IMR-90 (cell line): ENCODE measurements around the gene UFC1. TPM values are rescaled to one million over a fixed set of nuclear protein-coding genes. Genes with fewer than 3 reads are reported as not detected.

Experiments used
- ATAC-seq: fragments of 200-7000 bp; cut with Tn5 transposase; 2 replicates; pipeline ENCODE4 v1.9.1; 2020; ENCODE audit warnings: low read depth, mild to moderate bottlenecking, moderate library complexity
- BruUV-seq: library from RNA; stranded (reverse); fragments of 400-500 nt; replicated peaks from 2 replicates; lab custom pipeline; 2021; lab: Mats Ljungman, UMichigan
- CTCF ChIA-PET: fragments of 300-600 bp; formaldehyde crosslinking; extraction: SDS; loops from one replicate; lab custom pipeline; 2021; ENCODE audit warnings: antibody characterized with exemption; lab: Yijun Ruan, JAX
- POLR2A ChIA-PET: fragments of 300-600 bp; sonication (Branson Sonifier 250); formaldehyde crosslinking; loops from one replicate; lab custom pipeline; 2022; ENCODE audit warnings: antibody characterized with exemption; ENCODE audit not compliant: unreplicated experiment; lab: Charles Lee
- DNase-seq: peaks from one replicate; pipeline ENCODE4 v3.0.0; 2013
- H2AFZ ChIP-seq: replicated peaks from 2 replicates; pipeline ENCODE3; 2013; ENCODE audit warnings: low read length, mild to moderate bottlenecking; ENCODE audit not compliant: poor library complexity
- H2AK5ac ChIP-seq: 2 replicates; pipeline ENCODE4 v1.6.1; 2013; ENCODE audit warnings: low read depth, low read length, inconsistent platforms
- H2AK9ac ChIP-seq: replicated peaks from 2 replicates; pipeline ENCODE3; 2013; ENCODE audit warnings: mild to moderate bottlenecking, low read depth, low read length, moderate library complexity; ENCODE audit not compliant: poor library complexity
- H2BK120ac ChIP-seq: 2 replicates; pipeline ENCODE4 v1.6.1; 2013; ENCODE audit warnings: low read depth, low read length, inconsistent platforms
- H2BK15ac ChIP-seq: 3 replicates; pipeline ENCODE4 v1.6.1; 2013; ENCODE audit warnings: low read depth, low read length, inconsistent platforms
- H2BK20ac ChIP-seq: 2 replicates; pipeline ENCODE4 v1.6.1; 2013; ENCODE audit warnings: low read depth, mild to moderate bottlenecking, inconsistent platforms, low read length, moderate library complexity
- H2BK5ac ChIP-seq: 2 replicates; pipeline ENCODE4 v1.6.1; 2013; ENCODE audit warnings: mild to moderate bottlenecking, low read depth, low read length, inconsistent platforms; ENCODE audit not compliant: poor library complexity, severe bottlenecking
- H3K14ac ChIP-seq: replicated peaks from 2 replicates; pipeline ENCODE4 v1.6.1; 2013; ENCODE audit warnings: low read depth, low read length, inconsistent platforms
- H3K18ac ChIP-seq: 2 replicates; pipeline ENCODE4 v1.6.1; 2013; ENCODE audit warnings: low read depth, low read length, control low read depth
- H3K23ac ChIP-seq: 2 replicates; pipeline ENCODE4 v1.6.1; 2013; ENCODE audit warnings: low read depth, low read length, inconsistent platforms
- H3K27ac ChIP-seq: 2 replicates; pipeline ENCODE4 v1.5.1; 2013; ENCODE audit warnings: mild to moderate bottlenecking, control low read depth, low read length; ENCODE audit not compliant: insufficient read depth
- H3K27me3 ChIP-seq: 2 replicates; pipeline ENCODE4 v1.6.1; 2013; ENCODE audit warnings: low read length; ENCODE audit not compliant: control insufficient read depth, insufficient read depth
- H3K36me3 ChIP-seq: 2 replicates; pipeline ENCODE4 v1.6.1; 2013; ENCODE audit warnings: low read length, mixed read lengths; ENCODE audit not compliant: control insufficient read depth, insufficient read depth
- H3K4ac ChIP-seq: 2 replicates; pipeline ENCODE4 v1.6.1; 2013; ENCODE audit warnings: low read depth, low read length, inconsistent platforms
- H3K4me1 ChIP-seq: 2 replicates; pipeline ENCODE4 v1.6.1; 2013; ENCODE audit warnings: low read length, mixed read lengths; ENCODE audit not compliant: control insufficient read depth, insufficient read depth
- H3K4me2 ChIP-seq: 2 replicates; pipeline ENCODE4 v1.6.1; 2013; ENCODE audit warnings: low read depth, mild to moderate bottlenecking, control low read depth, low read length, moderate library complexity
- H3K4me3 ChIP-seq: 2 replicates; pipeline ENCODE4 v1.5.1; 2013; ENCODE audit warnings: low read depth, mild to moderate bottlenecking, control low read depth, low read length, moderate library complexity; ENCODE audit not compliant: insufficient read depth
- H3K56ac ChIP-seq: 2 replicates; pipeline ENCODE4 v1.6.1; 2013; ENCODE audit warnings: low read length, inconsistent platforms; ENCODE audit not compliant: insufficient read depth; ENCODE audit errors: extremely low read depth
- H3K79me1 ChIP-seq, 2 experiments: 2 replicates each; pipeline ENCODE4 v1.6.1; 2013; ENCODE audit warnings: low read length in 2 of 2, inconsistent platforms in 1 of 2, low read depth in 1 of 2
- H3K9ac ChIP-seq: 2 replicates; pipeline ENCODE4 v1.6.1; 2013; ENCODE audit warnings: low read depth, low read length, control low read depth
- H3K9me1 ChIP-seq: 2 replicates; pipeline ENCODE4 v1.6.1; 2013; ENCODE audit warnings: low read length, inconsistent platforms; ENCODE audit not compliant: insufficient read depth
- H3K9me3 ChIP-seq: 2 replicates; pipeline ENCODE4 v1.6.1; 2013; ENCODE audit warnings: low read length; ENCODE audit not compliant: control insufficient read depth, insufficient read depth
- H4K20me1 ChIP-seq: 2 replicates; pipeline ENCODE4 v1.6.1; 2013; ENCODE audit warnings: low read length, inconsistent platforms; ENCODE audit not compliant: insufficient read depth
- H4K5ac ChIP-seq: 2 replicates; pipeline ENCODE4 v1.6.1; 2013; ENCODE audit warnings: mild to moderate bottlenecking, low read depth, low read length, control low read depth
- H4K8ac ChIP-seq, 2 experiments: 2 replicates each; pipeline ENCODE4 v1.6.1; 2013; ENCODE audit warnings: low read depth in 2 of 2, low read length in 2 of 2, control low read depth in 1 of 2, inconsistent platforms in 1 of 2
- H4K91ac ChIP-seq: 2 replicates; pipeline ENCODE4 v1.6.1; 2013; ENCODE audit warnings: low read depth, low read length, inconsistent platforms; ENCODE audit not compliant: insufficient read depth
- BHLHE40 ChIP-seq: fragments of 150-350 bp; IDR thresholded peaks from 2 replicates; pipeline ENCODE4 v1.6.1; 2016; ENCODE audit warnings: mild to moderate bottlenecking, low read depth, low read length
- CEBPB ChIP-seq: IDR thresholded peaks from 2 replicates; pipeline ENCODE4 v1.6.1; 2012; ENCODE audit warnings: low read depth, low read length, improper control_type of control experiment
- CHD1 ChIP-seq: IDR thresholded peaks from 2 replicates; pipeline ENCODE4 v1.6.1; 2012; ENCODE audit warnings: low read depth, low read length, improper control_type of control experiment
- CTCF ChIP-seq: conservative IDR thresholded peaks from 2 replicates; pipeline ENCODE4 v1.5.1; 2012; ENCODE audit warnings: mild to moderate bottlenecking, low read depth, low read length, improper control_type of control experiment
- FOS ChIP-seq: fragments of 150-350 bp; IDR thresholded peaks from 2 replicates; pipeline ENCODE4 v1.6.1; 2016; ENCODE audit warnings: low read depth, low read length
- MAFK ChIP-seq: IDR thresholded peaks from 2 replicates; pipeline ENCODE4 v1.6.1; 2012; ENCODE audit warnings: low read depth, low read length, improper control_type of control experiment
- MAZ ChIP-seq: IDR thresholded peaks from 2 replicates; pipeline ENCODE4 v1.6.1; 2012; ENCODE audit warnings: low read depth, mild to moderate bottlenecking, low read length, improper control_type of control experiment, moderate library complexity, borderline replicate concordance
- MXI1 ChIP-seq: IDR thresholded peaks from 2 replicates; pipeline ENCODE4 v1.6.1; 2012; ENCODE audit warnings: low read depth, mild to moderate bottlenecking, low read length, moderate library complexity, borderline replicate concordance
- NFE2L2 ChIP-seq: fragments of 150-350 bp; IDR thresholded peaks from 2 replicates; pipeline ENCODE4 v1.6.1; 2016; ENCODE audit warnings: low read depth, mild to moderate bottlenecking, low read length
- POLR2A ChIP-seq: IDR thresholded peaks from 2 replicates; pipeline ENCODE4 v1.6.1; 2012; ENCODE audit warnings: mild to moderate bottlenecking, low read depth, low read length
- RAD21 ChIP-seq: IDR thresholded peaks from 2 replicates; pipeline ENCODE4 v1.6.1; 2012; ENCODE audit warnings: low read length, improper control_type of control experiment
- RCOR1 ChIP-seq: IDR thresholded peaks from 2 replicates; pipeline ENCODE4 v1.6.1; 2012; ENCODE audit warnings: mild to moderate bottlenecking, low read length, improper control_type of control experiment; ENCODE audit not compliant: insufficient replicate concordance
- RFX5 ChIP-seq: IDR thresholded peaks from 2 replicates; pipeline ENCODE4 v1.8.0; 2012; ENCODE audit warnings: low read depth, mild to moderate bottlenecking, low read length, moderate library complexity
- SMC3 ChIP-seq: fragments of 150-350 bp; IDR thresholded peaks from 2 replicates; pipeline ENCODE4 v1.6.1; 2016; ENCODE audit warnings: low read depth, mild to moderate bottlenecking, antibody characterized with exemption, low read length, moderate library complexity
- WGBS, 2 experiments: methylation state at CpG; one replicate each; pipeline versions ENCODE4 v1.1.5 to v1.1.7; 2013; ENCODE audit warnings: missing lambda C conversion rate in 2 of 2; ENCODE audit not compliant: insufficient read length in 1 of 2; ENCODE audit errors: extremely low coverage in 2 of 2; 5-methylcytosine and 5-hydroxymethylcytosine counted together
- dilution Hi-C: fragments of 300-500 bp; cut with HindIII; formaldehyde crosslinking; loops from one replicate; pipeline ENCODE4 v1.14.3; 2018; ENCODE audit warnings: low sequenced_read_pairs; ENCODE audit not compliant: unreplicated experiment
- in situ Hi-C: fragments of 300-500 bp; cut with MboI; formaldehyde crosslinking; loops from 3 replicates; pipeline ENCODE4 v1.14.3; 2019; ENCODE audit warnings: low sequenced_read_pairs, inconsistent platforms, mixed read lengths
- intact Hi-C: fragments of 100-400 bp; cut with micrococcal nuclease; formaldehyde crosslinking; loops from 2 replicates; pipeline ENCODE4 v1.10.0; 2022
- polyA plus RNA-seq, 3 experiments: library from polyadenylated mRNA; depleted of rRNA; stranded (reverse); fragments of >200 nt; gene quantifications; 2 replicates each; pipeline ENCODE4 v1.2.3, GENCODE V29; 2012; ENCODE audit warnings: low replicate concordance in 1 of 3
- total RNA-seq: library from RNA; depleted of rRNA; stranded (reverse); fragments of >200 nt; gene quantifications from 2 replicates; pipeline ENCODE4 v1.2.3, GENCODE V29; 2012
- TF ChIP-seq, protein P1 (sequence below): fragments of 150-350 bp; IDR thresholded peaks from 2 replicates; pipeline ENCODE4 v1.6.1; 2016; ENCODE audit warnings: low read depth, mild to moderate bottlenecking, low read length, moderate library complexity, borderline replicate concordance
- TF ChIP-seq, protein P2 (sequence below): fragments of 150-350 bp; IDR thresholded peaks from 2 replicates; pipeline ENCODE4 v1.6.1; 2017; ENCODE audit warnings: mild to moderate bottlenecking, antibody characterized with exemption, low read length, low read depth

UFC1 gene
- total and polyA plus RNA-seq, 2 of the 4 experiments (the other 2 are of a cell fraction): 134 to 140 TPM

DNA sequence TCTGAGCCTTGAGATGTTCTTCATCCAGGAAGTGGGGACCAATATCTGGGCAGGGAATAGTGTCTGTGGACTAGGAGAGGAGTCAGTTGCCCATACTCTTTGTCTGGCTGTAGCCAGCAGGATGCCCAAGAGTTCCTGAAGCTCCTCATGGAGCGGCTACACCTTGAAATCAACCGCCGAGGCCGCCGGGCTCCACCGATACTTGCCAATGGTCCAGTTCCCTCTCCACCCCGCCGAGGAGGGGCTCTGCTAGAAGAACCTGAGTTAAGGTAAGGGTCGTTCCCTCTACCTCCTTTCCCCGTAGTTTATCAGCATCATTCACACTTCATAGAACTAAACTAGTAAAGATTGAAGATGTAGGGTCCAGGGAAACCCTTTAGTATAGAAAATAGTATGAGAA is 9.0 kb downstream of the UFC1 start:
- no peak for TF ChIP-seq MAFK
- no peak for TF ChIP-seq MAZ
- no peak for TF ChIP-seq SMC3
- no peak for TF ChIP-seq BHLHE40
- no peak for TF ChIP-seq NFE2L2
- TF ChIP-seq RFX5: no peak
- no peak for TF ChIP-seq RAD21
- no peak for TF ChIP-seq RCOR1
- no peak for TF ChIP-seq MXI1
- no peak for TF ChIP-seq FOS
- TF ChIP-seq CEBPB: no peak
- TF ChIP-seq POLR2A: no peak
- no peak for TF ChIP-seq CHD1
- TF ChIP-seq, protein P1, sequence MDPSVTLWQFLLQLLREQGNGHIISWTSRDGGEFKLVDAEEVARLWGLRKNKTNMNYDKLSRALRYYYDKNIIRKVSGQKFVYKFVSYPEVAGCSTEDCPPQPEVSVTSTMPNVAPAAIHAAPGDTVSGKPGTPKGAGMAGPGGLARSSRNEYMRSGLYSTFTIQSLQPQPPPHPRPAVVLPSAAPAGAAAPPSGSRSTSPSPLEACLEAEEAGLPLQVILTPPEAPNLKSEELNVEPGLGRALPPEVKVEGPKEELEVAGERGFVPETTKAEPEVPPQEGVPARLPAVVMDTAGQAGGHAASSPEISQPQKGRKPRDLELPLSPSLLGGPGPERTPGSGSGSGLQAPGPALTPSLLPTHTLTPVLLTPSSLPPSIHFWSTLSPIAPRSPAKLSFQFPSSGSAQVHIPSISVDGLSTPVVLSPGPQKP: no peak
- TF ChIP-seq, protein P2, sequence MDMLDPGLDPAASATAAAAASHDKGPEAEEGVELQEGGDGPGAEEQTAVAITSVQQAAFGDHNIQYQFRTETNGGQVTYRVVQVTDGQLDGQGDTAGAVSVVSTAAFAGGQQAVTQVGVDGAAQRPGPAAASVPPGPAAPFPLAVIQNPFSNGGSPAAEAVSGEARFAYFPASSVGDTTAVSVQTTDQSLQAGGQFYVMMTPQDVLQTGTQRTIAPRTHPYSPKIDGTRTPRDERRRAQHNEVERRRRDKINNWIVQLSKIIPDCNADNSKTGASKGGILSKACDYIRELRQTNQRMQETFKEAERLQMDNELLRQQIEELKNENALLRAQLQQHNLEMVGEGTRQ: no peak
- no peak for TF ChIP-seq CTCF
- Histone ChIP-seq H2BK15ac (no peak overlapping the region), H2BK20ac (no peak overlapping the region), H3K4me2 (no peak overlapping the region), H3K4ac (no peak overlapping the region), H4K91ac (no peak overlapping the region), H3K9ac (no peak overlapping the region), H2AK9ac (no peak overlapping the region), H3K36me3 (peaks cover 30% of the 10 kb centered on the region), H3K4me1 (peaks cover 9% of the 10 kb centered on the region), H2BK5ac (no peak overlapping the region), H3K79me1 (peaks cover 19 to 38% of the 10 kb centered on the region in 2 experiments), H4K5ac (no peak overlapping the region), H3K9me1 (peaks cover 13% of the 10 kb centered on the region), H4K20me1 (no peaks in the 10 kb centered on the region), H3K14ac (no peak overlapping the region), H3K27ac (no peak overlapping the region), H3K4me3 (no peak overlapping the region), H3K18ac (no peak overlapping the region), H2AK5ac (no peak overlapping the region), H2AFZ (no peak overlapping the region), H3K23ac (no peak overlapping the region), H4K8ac (no peak overlapping the region), H3K27me3 (no peaks in the 10 kb centered on the region), H3K9me3 (no peaks in the 10 kb centered on the region), H3K56ac (no peak overlapping the region), H2BK120ac (no peak overlapping the region)
- DNase-seq (no peak), ATAC-seq (no peak)
- POLR2A ChIA-PET: no interaction called here
- CTCF ChIA-PET: no interaction called here
- no TSS peak for BruUV-seq
- intact Hi-C loops (no loop called here), in situ Hi-C loops (no loop called here), dilution Hi-C loops (no loop called here)
- no CpG with 5 or more reads among the region's 10 CpGs for WGBS, 2 experiments
